Measurements from ENCODE around the gene MTX3. TPM values are rescaled to one million over a fixed set of nuclear protein-coding genes. Genes with fewer than 3 reads are reported as not detected.

The MTX3 gene
- polyA plus RNA-seq, 4 donors, result 1.9 to 17.0 (median 4.3) TPM

GRCh38 chr5:79992891-79993657, 2.0 kb upstream of the MTX3 start:
- Histone ChIP-seq H3K36me3 (ENCODE audit: control insufficient read depth in 3 of 3, insufficient read depth in 2 of 3, low read depth in 1 of 3, low read length in 3 of 3) (peaks cover 0 to 3% (median 0%) of the 10 kb centered on the region in 3 donors), H3K4me3 (ENCODE audit: low read depth in 1 of 3, low read length in 3 of 3) (no peak overlapping the region), H3K27ac (ENCODE audit: low read depth in 1 of 3, low read length in 2 of 3) (no peak overlapping the region), H3K4me1 (ENCODE audit: control insufficient read depth in 3 of 3, insufficient read depth in 2 of 3, low read depth in 1 of 3, low read length in 2 of 3) (peaks cover 0 to 5% (median 4%) of the 10 kb centered on the region in 3 donors), H3K9me3 (ENCODE audit: control insufficient read depth in 2 of 2, insufficient read depth in 1 of 2, low read depth in 1 of 2, low read length in 1 of 2) (no peaks in the 10 kb centered on the region), H3K27me3 (ENCODE audit: control insufficient read depth in 3 of 3, insufficient read depth in 3 of 3, low read length in 3 of 3) (no peaks in the 10 kb centered on the region)
- DNase-seq (no peak), FAIRE-seq (no peak)
- whole genome bisulfite sequencing, 3 donors, result 89 to 93% (median 91%) methylated on average over 2 of the region's 2 CpGs

GRCh38 chr5:79990205-79990597, 861 bp downstream of the MTX3 start:
- 49 to 68% (median 59%) methylated on average over 6 of the region's 6 CpGs for WGBS, 3 donors
- FAIRE-seq, result no peak
- peaks cover 0 to 5% (median 4%) of the 10 kb centered on the region in 3 donors for H3K4me1 ChIP-seq (ENCODE audit: control insufficient read depth in 3 of 3, insufficient read depth in 2 of 3, low read depth in 1 of 3, low read length in 2 of 3)
- H3K4me3 ChIP-seq (ENCODE audit: low read depth in 1 of 3, low read length in 3 of 3), result peak overlapping the region in 2 of 3 donors; percentile 88 to 99
- peak in 1 of 2 donors; percentile 18 for DNase-seq
- H3K9me3 ChIP-seq (ENCODE audit: control insufficient read depth in 2 of 2, insufficient read depth in 1 of 2, low read depth in 1 of 2, low read length in 1 of 2), result no peaks in the 10 kb centered on the region
- no peaks in the 10 kb centered on the region for H3K27me3 ChIP-seq (ENCODE audit: control insufficient read depth in 3 of 3, insufficient read depth in 3 of 3, low read length in 3 of 3)
- peaks cover 0 to 6% (median 6%) of the 10 kb centered on the region in 3 donors for H3K36me3 ChIP-seq (ENCODE audit: control insufficient read depth in 3 of 3, insufficient read depth in 2 of 3, low read depth in 1 of 3, low read length in 3 of 3)
- H3K27ac ChIP-seq (ENCODE audit: low read depth in 1 of 3, low read length in 2 of 3), result peak overlapping the region in 1 of 3 donors; percentile 86

GRCh38 chr5:79986260-79986659, 4.8 kb downstream of the MTX3 start:
- no peaks in the 10 kb centered on the region for H3K9me3 ChIP-seq (ENCODE audit: control insufficient read depth in 2 of 2, insufficient read depth in 1 of 2, low read depth in 1 of 2, low read length in 1 of 2)
- H3K4me3 ChIP-seq (ENCODE audit: low read depth in 1 of 3, low read length in 3 of 3), result no peak overlapping the region
- no peak overlapping the region for H3K27ac ChIP-seq (ENCODE audit: low read depth in 1 of 3, low read length in 2 of 3)
- no peaks in the 10 kb centered on the region for H3K27me3 ChIP-seq (ENCODE audit: control insufficient read depth in 3 of 3, insufficient read depth in 3 of 3, low read length in 3 of 3)
- FAIRE-seq (no peak), DNase-seq (no peak)
- peaks cover 0 to 1% (median 0%) of the 10 kb centered on the region in 3 donors for H3K4me1 ChIP-seq (ENCODE audit: control insufficient read depth in 3 of 3, insufficient read depth in 2 of 3, low read depth in 1 of 3, low read length in 2 of 3)
- peaks cover 0 to 8% (median 7%) of the 10 kb centered on the region in 3 donors for H3K36me3 ChIP-seq (ENCODE audit: control insufficient read depth in 3 of 3, insufficient read depth in 2 of 3, low read depth in 1 of 3, low read length in 3 of 3)

- Histone ChIP-seq H3K27me3 (ENCODE audit: control insufficient read depth in 3 of 3, insufficient read depth in 3 of 3, low read length in 3 of 3) (no peaks in the 10 kb centered on the region), H3K4me1 (ENCODE audit: control insufficient read depth in 3 of 3, insufficient read depth in 2 of 3, low read depth in 1 of 3, low read length in 2 of 3) (no peaks in the 10 kb centered on the region), H3K36me3 (ENCODE audit: control insufficient read depth in 3 of 3, insufficient read depth in 2 of 3, low read depth in 1 of 3, low read length in 3 of 3) (peaks cover 0 to 8% (median 7%) of the 10 kb centered on the region in 3 donors), H3K9me3 (ENCODE audit: control insufficient read depth in 2 of 2, insufficient read depth in 1 of 2, low read depth in 1 of 2, low read length in 1 of 2) (no peaks in the 10 kb centered on the region), H3K4me3 (ENCODE audit: low read depth in 1 of 3, low read length in 3 of 3) (no peak overlapping the region), H3K27ac (ENCODE audit: low read depth in 1 of 3, low read length in 2 of 3) (no peak overlapping the region)
- DNase-seq, result no peak
- FAIRE-seq, result no peak
- WGBS, 3 donors, result 87 to 91% (median 90%) methylated on average over 2 of the region's 2 CpGs
These were observed 5.8 kb downstream of the MTX3 start for GRCh38 chr5:79985288-79985687.

GRCh38 chr5:79984363-79984762, 6.7 kb downstream of the MTX3 start:
- Histone ChIP-seq H3K4me3 (ENCODE audit: low read depth in 1 of 3, low read length in 3 of 3) (no peak overlapping the region), H3K36me3 (ENCODE audit: control insufficient read depth in 3 of 3, insufficient read depth in 2 of 3, low read depth in 1 of 3, low read length in 3 of 3) (peaks cover 0 to 8% (median 7%) of the 10 kb centered on the region in 3 donors), H3K27ac (ENCODE audit: low read depth in 1 of 3, low read length in 2 of 3) (no peak overlapping the region), H3K27me3 (ENCODE audit: control insufficient read depth in 3 of 3, insufficient read depth in 3 of 3, low read length in 3 of 3) (no peaks in the 10 kb centered on the region), H3K4me1 (ENCODE audit: control insufficient read depth in 3 of 3, insufficient read depth in 2 of 3, low read depth in 1 of 3, low read length in 2 of 3) (no peaks in the 10 kb centered on the region), H3K9me3 (ENCODE audit: control insufficient read depth in 2 of 2, insufficient read depth in 1 of 2, low read depth in 1 of 2, low read length in 1 of 2) (no peaks in the 10 kb centered on the region)
- DNase-seq (no peak), FAIRE-seq (no peak)

GRCh38 chr5:79983618-79984017, 7.4 kb downstream of the MTX3 start:
- no peak overlapping the region for H3K27ac ChIP-seq (ENCODE audit: low read depth in 1 of 3, low read length in 2 of 3)
- DNase-seq (no peak), FAIRE-seq (no peak)
- no peak overlapping the region for H3K4me3 ChIP-seq (ENCODE audit: low read depth in 1 of 3, low read length in 3 of 3)
- 89 to 94% (median 91%) methylated on average over 7 of the region's 7 CpGs for WGBS, 3 donors
- no peaks in the 10 kb centered on the region for H3K9me3 ChIP-seq (ENCODE audit: control insufficient read depth in 2 of 2, insufficient read depth in 1 of 2, low read depth in 1 of 2, low read length in 1 of 2)
- peaks cover 0 to 8% (median 7%) of the 10 kb centered on the region in 3 donors for H3K36me3 ChIP-seq (ENCODE audit: control insufficient read depth in 3 of 3, insufficient read depth in 2 of 3, low read depth in 1 of 3, low read length in 3 of 3)
- H3K27me3 ChIP-seq (ENCODE audit: control insufficient read depth in 3 of 3, insufficient read depth in 3 of 3, low read length in 3 of 3), result no peaks in the 10 kb centered on the region
- no peaks in the 10 kb centered on the region for H3K4me1 ChIP-seq (ENCODE audit: control insufficient read depth in 3 of 3, insufficient read depth in 2 of 3, low read depth in 1 of 3, low read length in 2 of 3)

- FAIRE-seq, result no peak
- 68 to 76% (median 73%) methylated on average over 1 of the region's 1 CpG for WGBS, 3 donors
- no peak overlapping the region for H3K27ac ChIP-seq (ENCODE audit: low read depth in 1 of 3, low read length in 2 of 3)
- H3K27me3 ChIP-seq (ENCODE audit: control insufficient read depth in 3 of 3, insufficient read depth in 3 of 3, low read length in 3 of 3), result no peaks in the 10 kb centered on the region
- H3K9me3 ChIP-seq (ENCODE audit: control insufficient read depth in 2 of 2, insufficient read depth in 1 of 2, low read depth in 1 of 2, low read length in 1 of 2), result no peaks in the 10 kb centered on the region
- no peak overlapping the region for H3K4me3 ChIP-seq (ENCODE audit: low read depth in 1 of 3, low read length in 3 of 3)
- no peaks in the 10 kb centered on the region for H3K4me1 ChIP-seq (ENCODE audit: control insufficient read depth in 3 of 3, insufficient read depth in 2 of 3, low read depth in 1 of 3, low read length in 2 of 3)
- DNase-seq, result no peak
- H3K36me3 ChIP-seq (ENCODE audit: control insufficient read depth in 3 of 3, insufficient read depth in 2 of 3, low read depth in 1 of 3, low read length in 3 of 3), result peaks cover 0 to 10% (median 5%) of the 10 kb centered on the region in 3 donors
These were observed 8.9 kb downstream of the MTX3 start for GRCh38 chr5:79982136-79982535.

- no peak for FAIRE-seq
- Histone ChIP-seq H3K27me3 (ENCODE audit: control insufficient read depth in 3 of 3, insufficient read depth in 3 of 3, low read length in 3 of 3) (no peaks in the 10 kb centered on the region), H3K27ac (ENCODE audit: low read depth in 1 of 3, low read length in 2 of 3) (no peak overlapping the region), H3K4me1 (ENCODE audit: control insufficient read depth in 3 of 3, insufficient read depth in 2 of 3, low read depth in 1 of 3, low read length in 2 of 3) (no peaks in the 10 kb centered on the region), H3K36me3 (ENCODE audit: control insufficient read depth in 3 of 3, insufficient read depth in 2 of 3, low read depth in 1 of 3, low read length in 3 of 3) (peaks cover 0 to 6% (median 2%) of the 10 kb centered on the region in 3 donors), H3K9me3 (ENCODE audit: control insufficient read depth in 2 of 2, insufficient read depth in 1 of 2, low read depth in 1 of 2, low read length in 1 of 2) (no peaks in the 10 kb centered on the region), H3K4me3 (ENCODE audit: low read depth in 1 of 3, low read length in 3 of 3) (no peak overlapping the region)
- 81 to 93% (median 92%) methylated on average over 7 of the region's 7 CpGs for WGBS, 3 donors
- DNase-seq, result no peak
These were observed 14.1 kb downstream of the MTX3 start for GRCh38 chr5:79976759-79977515.

Data from small intestine (tissue), 7 donors.